Panc1 (cell line): ENCODE results near the gene TMEM37. TPM values are rescaled to one million over a fixed set of nuclear protein-coding genes. Genes with fewer than 3 reads are reported as not detected.

Source experiments
- ATAC-seq: fragments of 200-7000 bp; cut with Tn5 transposase; 2 replicates; pipeline ENCODE4 v1.9.1; 2020; ENCODE audit warnings: mild to moderate bottlenecking, moderate library complexity
- BruUV-seq: library from RNA; stranded (reverse); fragments of 400-500 nt; replicated peaks from 2 replicates; lab custom pipeline; 2021; lab: Mats Ljungman, UMichigan
- CTCF ChIA-PET: fragments of 300-600 bp; sonication (Branson Sonifier 250); formaldehyde crosslinking; loops from one replicate; lab custom pipeline; 2022; ENCODE audit warnings: antibody characterized with exemption; lab: Charles Lee
- POLR2A ChIA-PET: fragments of 300-600 bp; sonication (Branson Sonifier 250); formaldehyde crosslinking; loops from one replicate; lab custom pipeline; 2022; ENCODE audit warnings: antibody characterized with exemption; lab: Charles Lee
- DNase-seq: peaks from one replicate; pipeline ENCODE4 v3.0.0-alpha.2; 2010; ENCODE audit warnings: low read depth, low spot score
- H3K27ac ChIP-seq: 2 replicates; pipeline ENCODE4 v1.5.1; 2011; ENCODE audit warnings: mild to moderate bottlenecking, low read length, inconsistent platforms
- H3K27me3 ChIP-seq: fragments of 200-500 bp; sonication (Bioruptor generic); 2 replicates; pipeline ENCODE4 v1.6.0; 2014; ENCODE audit warnings: low read length, inconsistent platforms; ENCODE audit not compliant: control insufficient read depth, insufficient read depth
- H3K36me3 ChIP-seq: fragments of 200-500 bp; sonication (Bioruptor generic); 2 replicates; pipeline ENCODE4 v1.5.1; 2014; ENCODE audit warnings: inconsistent platforms, mild to moderate bottlenecking, low read length, moderate library complexity; ENCODE audit not compliant: control insufficient read depth, insufficient read depth
- H3K4me1 ChIP-seq: 2 replicates; pipeline ENCODE4 v1.5.1; 2011; ENCODE audit warnings: inconsistent platforms, mild to moderate bottlenecking, low read length, moderate library complexity; ENCODE audit not compliant: control insufficient read depth, insufficient read depth
- H3K4me3 ChIP-seq, 2 experiments: 2 replicates each; pipeline ENCODE4 v1.5.1; 2011 to 2012; ENCODE audit warnings: low read depth in 2 of 2, low read length in 2 of 2, mild to moderate bottlenecking in 2 of 2, inconsistent platforms in 1 of 2, moderate library complexity in 1 of 2
- H3K9me3 ChIP-seq: fragments of 200-500 bp; sonication (Bioruptor generic); 2 replicates; pipeline ENCODE4 v1.5.1; 2014; ENCODE audit warnings: low read depth, mild to moderate bottlenecking, inconsistent platforms, low read length, moderate library complexity; ENCODE audit not compliant: control insufficient read depth, insufficient read depth
- CTCF ChIP-seq: fragments of 450-650 bp; IDR thresholded peaks from 2 replicates; pipeline ENCODE4 v1.5.1; 2017; ENCODE audit warnings: mild to moderate bottlenecking
- POLR2AphosphoS5 ChIP-seq: IDR thresholded peaks from 2 replicates; pipeline ENCODE4 v1.6.1; 2012; ENCODE audit warnings: mild to moderate bottlenecking, low read depth, low read length, moderate library complexity
- SIN3A ChIP-seq: IDR thresholded peaks from 2 replicates; pipeline ENCODE4 v1.6.1; 2012; ENCODE audit warnings: low read depth, mild to moderate bottlenecking, low read length, moderate library complexity, borderline replicate concordance; ENCODE audit not compliant: insufficient read depth
- TCF7L2 ChIP-seq: IDR thresholded peaks from 2 replicates; pipeline ENCODE4 v1.6.1; 2011; ENCODE audit warnings: mild to moderate bottlenecking, low read depth, low read length, inconsistent platforms
- in situ Hi-C: cut with HindIII; loops from 2 replicates; pipeline ENCODE4 v1.10.0; 2016; ENCODE audit warnings: low sequenced_read_pairs, low pct_unique_long_range_greater_than_20kb
- intact Hi-C: fragments of 100-400 bp; cut with micrococcal nuclease; formaldehyde crosslinking; loops from one replicate; pipeline ENCODE4 v1.10.0; 2022; ENCODE audit not compliant: unreplicated experiment
- total RNA-seq: library from RNA; stranded (reverse); gene quantifications from one replicate; pipeline ENCODE4 v1.2.1, GENCODE V29; 2021; ENCODE audit not compliant: unreplicated experiment
- TF ChIP-seq, protein P1 (sequence below), 2 experiments: IDR thresholded peaks; 2 replicates each; pipeline ENCODE4 v1.6.1; 2011 to 2012; ENCODE audit warnings: low read depth in 2 of 2, control low read depth in 1 of 2, low read length in 1 of 2, mild to moderate bottlenecking in 1 of 2, moderate library complexity in 1 of 2; ENCODE audit not compliant: insufficient read depth in 1 of 2

Gene TMEM37
- total RNA-seq, 1 experiment from 2014 or later: 0.28 TPM

GRCh38 chr2:119462574-119462973, 30.9 kb downstream of the TMEM37 start:
- no peaks in the 10 kb centered on the region for H3K36me3 ChIP-seq
- H3K4me3 ChIP-seq: no peak overlapping the region
- H3K27ac ChIP-seq: no peak overlapping the region
- H3K4me1 ChIP-seq: no peaks in the 10 kb centered on the region
- ChIA-PET POLR2A (no interaction called here), CTCF (interaction anchor here (0.6 kb wide), 1 partner anchor 450 kb away, joined by 4 read pairs; no protein-coding TSS in a partner anchor)
- ATAC-seq (no peak), DNase-seq (no peak)
- H3K9me3 ChIP-seq: no peaks in the 10 kb centered on the region
- in situ Hi-C loops: no loop called here
- no TSS peak for BruUV-seq
- H3K27me3 ChIP-seq: no peaks in the 10 kb centered on the region
- TF ChIP-seq, protein P1, sequence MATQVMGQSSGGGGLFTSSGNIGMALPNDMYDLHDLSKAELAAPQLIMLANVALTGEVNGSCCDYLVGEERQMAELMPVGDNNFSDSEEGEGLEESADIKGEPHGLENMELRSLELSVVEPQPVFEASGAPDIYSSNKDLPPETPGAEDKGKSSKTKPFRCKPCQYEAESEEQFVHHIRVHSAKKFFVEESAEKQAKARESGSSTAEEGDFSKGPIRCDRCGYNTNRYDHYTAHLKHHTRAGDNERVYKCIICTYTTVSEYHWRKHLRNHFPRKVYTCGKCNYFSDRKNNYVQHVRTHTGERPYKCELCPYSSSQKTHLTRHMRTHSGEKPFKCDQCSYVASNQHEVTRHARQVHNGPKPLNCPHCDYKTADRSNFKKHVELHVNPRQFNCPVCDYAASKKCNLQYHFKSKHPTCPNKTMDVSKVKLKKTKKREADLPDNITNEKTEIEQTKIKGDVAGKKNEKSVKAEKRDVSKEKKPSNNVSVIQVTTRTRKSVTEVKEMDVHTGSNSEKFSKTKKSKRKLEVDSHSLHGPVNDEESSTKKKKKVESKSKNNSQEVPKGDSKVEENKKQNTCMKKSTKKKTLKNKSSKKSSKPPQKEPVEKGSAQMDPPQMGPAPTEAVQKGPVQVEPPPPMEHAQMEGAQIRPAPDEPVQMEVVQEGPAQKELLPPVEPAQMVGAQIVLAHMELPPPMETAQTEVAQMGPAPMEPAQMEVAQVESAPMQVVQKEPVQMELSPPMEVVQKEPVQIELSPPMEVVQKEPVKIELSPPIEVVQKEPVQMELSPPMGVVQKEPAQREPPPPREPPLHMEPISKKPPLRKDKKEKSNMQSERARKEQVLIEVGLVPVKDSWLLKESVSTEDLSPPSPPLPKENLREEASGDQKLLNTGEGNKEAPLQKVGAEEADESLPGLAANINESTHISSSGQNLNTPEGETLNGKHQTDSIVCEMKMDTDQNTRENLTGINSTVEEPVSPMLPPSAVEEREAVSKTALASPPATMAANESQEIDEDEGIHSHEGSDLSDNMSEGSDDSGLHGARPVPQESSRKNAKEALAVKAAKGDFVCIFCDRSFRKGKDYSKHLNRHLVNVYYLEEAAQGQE (IDR thresholded peaks at IDR 0.05; ENCODE audit: insufficient read depth in 1 of 2, low read depth in 2 of 2, low read length in 1 of 2): no peak
- TF ChIP-seq SIN3A: no peak
- TF ChIP-seq CTCF: no peak
- no peak for TF ChIP-seq TCF7L2
- TF ChIP-seq POLR2AphosphoS5: no peak
- intact Hi-C loops: no loop called here

DNA sequence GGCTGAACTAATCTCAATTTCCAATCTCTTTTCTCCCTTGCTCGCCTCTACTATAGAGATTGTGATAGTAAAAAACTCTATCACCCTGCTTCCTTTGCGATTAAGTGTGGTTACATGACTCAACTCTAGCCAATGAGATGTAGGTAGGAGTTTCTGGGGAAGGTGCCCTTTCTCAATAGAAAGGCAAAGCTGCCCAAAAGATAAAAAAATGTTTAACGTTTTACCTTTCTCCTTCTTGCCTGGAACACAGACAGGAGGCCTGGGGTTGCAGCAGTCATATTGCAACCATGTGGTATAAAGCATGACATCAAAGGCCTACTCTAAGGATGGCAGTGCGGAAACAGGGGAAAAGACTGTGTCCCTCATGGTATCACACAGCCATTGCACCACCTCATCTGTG, 31.5 kb downstream of the TMEM37 start:
- Histone ChIP-seq H3K4me3 (no peak overlapping the region), H3K36me3 (no peaks in the 10 kb centered on the region), H3K4me1 (no peaks in the 10 kb centered on the region), H3K9me3 (no peaks in the 10 kb centered on the region), H3K27ac (no peak overlapping the region), H3K27me3 (0 out of 2 replicates have a peak, but pooled peaks cover 2% of the 10 kb centered on the region)
- no peak for ATAC-seq
- no peak for DNase-seq
- intact Hi-C loops (no loop called here), in situ Hi-C loops (no loop called here)
- TF ChIP-seq SIN3A: no peak
- no peak for TF ChIP-seq TCF7L2
- TF ChIP-seq CTCF: no peak
- TF ChIP-seq POLR2AphosphoS5: no peak
- TF ChIP-seq, protein P1 (IDR thresholded peaks at IDR 0.05; ENCODE audit: insufficient read depth in 1 of 2, low read depth in 2 of 2, low read length in 1 of 2): no peak
- ChIA-PET POLR2A (no interaction called here), CTCF (interaction anchor here (0.5 kb wide), 1 partner anchor 1621 kb away, joined by 4 read pairs; no protein-coding TSS in a partner anchor)
- BruUV-seq: no TSS peak
